ENCODE results near the gene MTARC2. TPM values are rescaled to one million over a fixed set of nuclear protein-coding genes. Genes with fewer than 3 reads are reported as not detected.

The MTARC2 gene
- total RNA-seq, 2 experiments from 2014 or later: not detected

Other genes with a start within 250 kb of the MTARC2 start
- gene MARK1, start 220.2 kb upstream of the MTARC2 start, total RNA-seq: not detected
- gene C1orf115, start 58.0 kb upstream of the MTARC2 start, total RNA-seq: under 1 TPM; 0.33 to 0.38 TPM
- gene MTARC1, start 38.6 kb downstream of the MTARC2 start, total RNA-seq: under 1 TPM in 1 of 2 experiments, not detected in 1; 0.33 TPM
- gene HLX, start 131.1 kb downstream of the MTARC2 start, total RNA-seq: not detected